ENCODE measurements around the gene ARMC7.
A peak's percentile ranks its signal among the peaks of the same experiment; 100 is the strongest.

ARMC7 gene

DNA sequence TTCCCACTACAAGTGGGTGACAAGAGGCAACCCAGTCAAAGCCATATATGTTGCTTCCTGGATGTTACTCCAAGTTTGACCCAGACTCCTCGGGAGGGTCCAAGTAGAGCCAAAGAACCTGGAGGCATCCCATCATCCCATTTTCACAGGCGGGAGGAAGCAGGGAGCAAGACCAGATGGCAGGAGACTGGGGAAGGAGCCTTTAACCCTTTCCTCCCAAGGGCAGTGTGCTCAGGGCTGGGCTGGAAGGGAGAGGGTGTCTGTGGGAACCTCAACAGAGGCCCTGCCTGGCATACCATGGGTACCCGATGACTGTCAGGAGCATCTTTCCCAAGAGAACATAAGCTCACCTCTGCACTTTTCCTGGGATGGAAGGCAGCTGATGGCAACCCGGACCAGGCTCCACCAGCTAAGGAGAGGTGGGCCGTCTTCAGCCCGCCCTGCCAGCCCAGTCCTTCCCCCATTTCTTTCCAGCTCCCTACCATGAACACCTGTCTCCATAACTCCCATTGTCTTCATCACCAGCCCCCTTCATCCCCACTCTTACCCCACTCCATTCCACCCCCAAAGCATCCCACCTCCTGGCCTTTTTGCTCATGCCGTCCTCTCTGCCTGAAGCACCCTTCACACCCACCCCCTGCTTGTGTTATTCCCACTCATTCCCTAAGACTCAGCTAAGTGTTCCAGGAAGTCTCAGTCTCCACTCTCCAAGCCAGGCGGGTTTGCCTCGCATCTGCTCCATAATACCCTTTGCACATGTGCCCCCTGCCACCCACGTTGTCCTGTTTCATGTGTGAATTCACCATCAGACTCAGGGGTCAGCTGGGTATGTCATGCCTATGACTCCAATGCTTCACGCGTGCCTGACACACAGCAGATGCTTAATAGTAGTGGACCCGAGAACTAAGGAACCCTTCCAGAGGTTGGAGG, 27.9 kb upstream of the ARMC7 start:
- TF ChIP-seq, protein P1, sequence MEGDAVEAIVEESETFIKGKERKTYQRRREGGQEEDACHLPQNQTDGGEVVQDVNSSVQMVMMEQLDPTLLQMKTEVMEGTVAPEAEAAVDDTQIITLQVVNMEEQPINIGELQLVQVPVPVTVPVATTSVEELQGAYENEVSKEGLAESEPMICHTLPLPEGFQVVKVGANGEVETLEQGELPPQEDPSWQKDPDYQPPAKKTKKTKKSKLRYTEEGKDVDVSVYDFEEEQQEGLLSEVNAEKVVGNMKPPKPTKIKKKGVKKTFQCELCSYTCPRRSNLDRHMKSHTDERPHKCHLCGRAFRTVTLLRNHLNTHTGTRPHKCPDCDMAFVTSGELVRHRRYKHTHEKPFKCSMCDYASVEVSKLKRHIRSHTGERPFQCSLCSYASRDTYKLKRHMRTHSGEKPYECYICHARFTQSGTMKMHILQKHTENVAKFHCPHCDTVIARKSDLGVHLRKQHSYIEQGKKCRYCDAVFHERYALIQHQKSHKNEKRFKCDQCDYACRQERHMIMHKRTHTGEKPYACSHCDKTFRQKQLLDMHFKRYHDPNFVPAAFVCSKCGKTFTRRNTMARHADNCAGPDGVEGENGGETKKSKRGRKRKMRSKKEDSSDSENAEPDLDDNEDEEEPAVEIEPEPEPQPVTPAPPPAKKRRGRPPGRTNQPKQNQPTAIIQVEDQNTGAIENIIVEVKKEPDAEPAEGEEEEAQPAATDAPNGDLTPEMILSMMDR (conservative IDR thresholded peaks at IDR 0.05): no peak
- no peak overlapping the region for H3K27ac ChIP-seq

DNA sequence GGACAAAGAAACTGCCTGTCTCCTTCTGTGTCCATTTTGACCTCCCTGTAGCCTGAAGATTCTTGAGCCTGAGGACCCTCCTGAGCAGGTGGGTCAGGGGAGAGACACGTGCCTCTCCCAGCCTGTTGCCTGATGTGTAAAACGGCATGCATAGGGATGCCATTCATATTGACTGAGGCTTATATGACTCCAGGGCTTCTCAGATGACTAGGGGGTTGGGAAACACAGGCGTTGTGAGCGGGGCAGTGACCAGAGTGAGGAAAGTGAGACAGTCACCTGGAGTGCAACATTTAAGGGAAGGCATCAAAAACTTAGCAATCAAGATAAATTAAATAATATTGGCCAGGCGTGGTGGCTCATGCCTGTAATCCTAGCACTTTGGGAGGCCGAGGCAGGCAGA, 27.1 kb upstream of the ARMC7 start:
- TF ChIP-seq, protein P1 (conservative IDR thresholded peaks at IDR 0.05): no peak
- H3K27ac ChIP-seq: no peak overlapping the region

DNA sequence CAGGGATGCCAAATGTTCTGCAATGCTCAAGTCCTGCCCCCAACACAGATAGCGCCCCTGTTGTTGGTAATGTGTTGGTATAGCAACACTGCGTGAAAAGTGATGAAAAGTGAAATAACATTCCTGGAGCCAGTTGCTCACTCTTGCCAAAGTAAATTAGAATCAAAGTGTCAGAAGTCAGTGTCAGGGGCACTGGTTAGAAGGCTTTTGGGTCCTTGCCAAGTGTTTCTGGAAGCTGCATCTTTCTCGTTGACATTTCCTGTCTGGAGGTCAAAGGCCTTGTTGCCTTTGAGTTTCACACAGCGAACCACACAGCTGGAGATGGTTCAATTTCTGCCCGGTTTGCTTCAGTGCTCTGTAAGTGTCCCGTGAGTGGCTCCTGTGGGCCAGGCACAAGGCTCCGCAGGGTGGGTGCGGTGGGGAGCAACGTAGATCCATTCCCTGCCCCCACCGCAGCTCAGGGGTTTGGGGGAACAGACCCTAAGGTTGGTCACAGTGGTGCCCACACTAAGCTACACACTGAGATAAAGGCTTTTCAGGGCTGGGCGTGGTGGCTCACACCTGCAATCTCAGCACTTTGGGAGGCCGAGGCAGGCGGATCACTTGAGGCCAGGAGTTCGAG, 25.6 kb upstream of the ARMC7 start:
- peak overlapping the region; percentile 25 for H3K27ac ChIP-seq
- TF ChIP-seq, protein P1 (conservative IDR thresholded peaks at IDR 0.05): no peak

DNA sequence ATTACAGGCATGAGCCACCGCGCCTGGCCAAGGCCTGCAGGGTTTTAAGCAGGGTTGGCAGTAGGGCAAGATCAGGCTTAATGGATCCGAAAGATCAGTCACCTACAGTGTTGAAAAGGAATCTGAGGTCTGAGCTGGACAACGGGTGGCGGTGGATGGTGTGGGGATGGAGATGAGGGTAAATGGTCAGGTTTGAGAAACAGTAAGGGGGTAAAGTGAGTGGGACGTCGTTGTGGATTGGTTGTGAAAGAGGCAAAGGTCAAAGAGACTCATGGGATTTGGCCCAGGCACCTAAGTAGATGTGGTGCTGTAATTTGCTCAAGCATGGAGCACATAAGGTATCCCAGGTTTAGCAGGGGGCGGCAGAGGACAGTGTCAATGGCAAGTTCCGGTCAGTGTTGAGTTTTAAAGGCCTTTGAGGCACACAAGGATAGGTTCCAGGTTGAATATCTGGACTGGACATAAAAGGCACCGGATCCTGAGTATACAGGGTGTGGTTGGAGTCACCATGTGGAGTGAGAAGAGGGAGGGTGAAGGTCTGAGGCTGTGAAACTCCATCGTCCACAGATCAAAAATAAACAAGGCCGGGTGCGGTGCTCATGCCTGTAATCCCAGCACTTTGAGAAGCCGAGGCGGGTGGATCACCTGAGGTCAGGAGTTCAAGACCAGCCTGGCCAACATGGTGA, 23.1 kb upstream of the ARMC7 start:
- TF ChIP-seq, protein P1 (conservative IDR thresholded peaks at IDR 0.05): no peak

DNA sequence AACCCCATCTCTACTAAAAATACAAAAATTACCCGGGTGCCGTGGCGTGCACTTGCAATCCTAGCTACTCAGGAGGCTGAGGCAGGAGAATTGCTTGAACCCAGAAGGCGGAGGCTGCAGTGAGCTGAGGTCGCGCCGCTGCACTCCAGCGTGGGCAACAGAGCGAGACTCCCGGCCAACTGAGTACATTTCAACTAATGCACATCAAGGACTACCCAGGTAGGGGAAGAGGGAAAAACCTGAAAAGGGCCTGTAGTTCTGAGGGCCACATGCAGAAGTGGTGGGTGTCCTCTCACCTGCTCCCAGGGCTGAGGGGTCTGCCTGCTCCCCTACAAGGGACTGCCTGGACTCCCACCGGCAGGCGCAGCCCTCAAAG, 22.6 kb upstream of the ARMC7 start:
- H3K27ac ChIP-seq: peak overlapping the region; percentile 16; the same call in 1 of the 2 replicates
- TF ChIP-seq, protein P1 (conservative IDR thresholded peaks at IDR 0.05): no peak

More for the DNA sequence above, 23.1 kb upstream of the ARMC7 start:
- H3K27ac ChIP-seq: no peak overlapping the region

DNA sequence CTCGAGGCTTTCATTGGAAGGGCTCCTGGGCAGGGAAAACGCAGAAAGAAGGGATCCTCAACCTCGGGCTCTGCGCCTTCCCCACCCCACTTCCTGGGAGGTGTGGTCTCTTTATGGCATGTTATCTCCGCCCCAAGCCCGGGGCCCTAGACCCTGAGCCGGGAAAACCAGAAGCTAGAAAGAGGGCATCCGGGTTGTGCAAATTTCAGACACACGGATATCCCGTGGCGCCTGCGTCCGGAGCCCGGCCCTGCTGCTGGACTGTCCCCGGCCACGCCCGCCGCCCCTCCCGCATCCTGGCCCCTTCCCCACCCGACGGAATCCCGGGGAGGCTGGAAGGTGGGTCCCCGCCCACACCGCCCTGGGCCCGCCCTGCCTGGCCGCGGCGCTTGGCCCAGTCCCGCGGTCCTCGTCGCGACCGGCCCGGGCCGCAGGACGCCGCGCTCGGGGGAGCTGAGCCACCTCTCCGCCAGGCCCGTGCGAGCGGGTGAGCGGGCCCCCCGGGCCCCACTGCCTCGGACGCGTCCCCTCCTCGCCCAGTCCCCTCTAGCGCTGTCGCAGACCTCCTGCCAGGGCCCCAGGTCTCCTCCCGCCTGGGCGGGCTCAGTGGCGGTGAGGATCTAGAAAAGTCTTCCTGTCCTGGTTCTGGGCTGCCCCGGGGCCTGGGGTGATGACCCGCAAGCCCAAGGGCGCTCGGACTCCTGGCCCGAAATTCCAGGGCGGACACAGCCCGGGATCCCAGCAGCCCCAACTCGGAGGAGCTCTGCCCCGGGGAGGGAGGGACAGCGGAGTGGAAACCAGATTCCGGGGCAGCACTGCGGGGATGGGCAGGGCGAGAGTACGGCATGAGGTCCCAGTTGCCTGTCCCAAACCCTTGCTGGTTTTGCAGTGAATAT, 22.0 kb upstream of the ARMC7 start, which contains the start of gene SLC16A5:
Gene SLC16A5 (plus strand): TSS at position 397 of the 896 bp plus-strand sequence. CDS start 5,683 bp downstream, outside the sequence.
- H3K27ac ChIP-seq: peak within 1 kb of the TSS; percentile 16; the same call in 1 of the 2 replicates
- TF ChIP-seq, protein P1 (conservative IDR thresholded peaks at IDR 0.05): no peak

Data from VCaP (cell line).